ENCODE data around the gene TMEM132D.

Gene TMEM132D

GRCh38 chr12:129605666-129606065 is 298.2 kb downstream of the TMEM132D start:
- no peaks in the 10 kb centered on the region for H3K4me1 ChIP-seq (ENCODE audit: control insufficient read depth, insufficient read depth, low read length)
- no peak overlapping the region for H3K9ac ChIP-seq (ENCODE audit: low read length in 2 of 2)
- H3K4me3 ChIP-seq (ENCODE audit: low read length in 2 of 2) = no peak overlapping the region
- no peaks in the 10 kb centered on the region for H3K27me3 ChIP-seq (ENCODE audit: control insufficient read depth in 1 of 2, insufficient read depth in 2 of 2, low read length in 2 of 2)
- no peaks in the 10 kb centered on the region for H3K36me3 ChIP-seq (ENCODE audit: control insufficient read depth in 2 of 2, insufficient read depth in 2 of 2, low read length in 2 of 2)
- no peak overlapping the region for H3K27ac ChIP-seq (ENCODE audit: low read length)
- H3K9me3 ChIP-seq (ENCODE audit: control insufficient read depth in 2 of 2, low read length in 2 of 2) = peaks cover 0 to 2% of the 10 kb centered on the region in 2 donors

DNA sequence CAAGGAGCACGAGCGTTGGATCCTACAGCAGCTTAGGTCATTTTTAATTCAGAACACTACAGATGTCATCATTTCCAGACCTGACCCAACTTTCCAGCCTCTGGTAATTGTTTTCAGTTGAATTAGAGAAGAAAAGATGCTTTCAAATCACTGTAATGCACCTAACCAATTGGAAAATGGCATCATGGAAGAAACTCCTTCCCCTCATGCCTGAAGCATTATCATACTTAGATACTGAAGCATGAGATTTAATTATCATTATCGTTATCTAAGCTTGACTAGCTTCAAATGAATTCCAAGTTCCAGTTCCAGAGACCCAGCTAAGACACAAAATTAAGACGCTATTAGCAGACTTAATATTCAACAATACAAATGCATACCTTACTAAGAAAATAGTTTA is 299.3 kb downstream of the TMEM132D start:
- Histone ChIP-seq H3K27me3 (ENCODE audit: control insufficient read depth in 1 of 2, insufficient read depth in 2 of 2, low read length in 2 of 2) (no peaks in the 10 kb centered on the region), H3K36me3 (ENCODE audit: control insufficient read depth in 2 of 2, insufficient read depth in 2 of 2, low read length in 2 of 2) (no peaks in the 10 kb centered on the region), H3K27ac (ENCODE audit: low read length) (no peak overlapping the region), H3K9me3 (ENCODE audit: control insufficient read depth in 2 of 2, low read length in 2 of 2) (peaks cover 3% of the 10 kb centered on the region in 2 donors), H3K9ac (ENCODE audit: low read length in 2 of 2) (no peak overlapping the region), H3K4me3 (ENCODE audit: low read length in 2 of 2) (no peak overlapping the region), H3K4me1 (ENCODE audit: control insufficient read depth, insufficient read depth, low read length) (no peaks in the 10 kb centered on the region)

- no peak overlapping the region for H3K4me3 ChIP-seq (ENCODE audit: low read length in 2 of 2)
- H3K9ac ChIP-seq (ENCODE audit: low read length in 2 of 2) = no peak overlapping the region
- H3K4me1 ChIP-seq (ENCODE audit: control insufficient read depth, insufficient read depth, low read length) = no peaks in the 10 kb centered on the region
- H3K9me3 ChIP-seq (ENCODE audit: control insufficient read depth in 2 of 2, low read length in 2 of 2) = peaks cover 3% of the 10 kb centered on the region in 2 donors
- H3K36me3 ChIP-seq (ENCODE audit: control insufficient read depth in 2 of 2, insufficient read depth in 2 of 2, low read length in 2 of 2) = no peaks in the 10 kb centered on the region
- H3K27ac ChIP-seq (ENCODE audit: low read length) = no peak overlapping the region
- H3K27me3 ChIP-seq (ENCODE audit: control insufficient read depth in 1 of 2, insufficient read depth in 2 of 2, low read length in 2 of 2) = no peaks in the 10 kb centered on the region
Observed at GRCh38 chr12:129599406-129599805, 304.4 kb downstream of the TMEM132D start.

GRCh38 chr12:129594098-129594497 is 309.7 kb downstream of the TMEM132D start:
- no peak overlapping the region for H3K9ac ChIP-seq (ENCODE audit: low read length in 2 of 2)
- H3K27ac ChIP-seq (ENCODE audit: low read length) = no peak overlapping the region
- H3K4me1 ChIP-seq (ENCODE audit: control insufficient read depth, insufficient read depth, low read length) = no peaks in the 10 kb centered on the region
- no peaks in the 10 kb centered on the region for H3K9me3 ChIP-seq (ENCODE audit: control insufficient read depth in 2 of 2, low read length in 2 of 2)
- no peaks in the 10 kb centered on the region for H3K36me3 ChIP-seq (ENCODE audit: control insufficient read depth in 2 of 2, insufficient read depth in 2 of 2, low read length in 2 of 2)
- H3K4me3 ChIP-seq (ENCODE audit: low read length in 2 of 2) = no peak overlapping the region
- H3K27me3 ChIP-seq (ENCODE audit: control insufficient read depth in 1 of 2, insufficient read depth in 2 of 2, low read length in 2 of 2) = no peaks in the 10 kb centered on the region

DNA sequence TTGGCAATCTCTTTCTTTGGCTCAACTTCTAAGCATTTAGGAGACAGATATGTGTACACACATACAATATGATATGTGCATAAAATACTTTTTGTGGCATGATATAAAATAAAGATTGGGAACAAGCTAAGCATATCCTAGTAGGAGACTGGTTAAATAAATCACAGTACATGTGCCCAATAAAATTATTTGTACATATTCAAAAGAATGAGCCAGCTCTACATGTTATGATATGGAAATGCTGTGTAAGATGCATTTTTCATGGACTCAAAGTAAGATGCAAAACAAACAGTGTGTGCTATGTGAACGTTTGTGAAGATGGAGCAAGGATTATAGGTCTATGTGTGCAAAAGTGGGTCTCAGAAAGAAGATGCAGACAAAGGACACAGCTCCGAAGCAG is 311.4 kb downstream of the TMEM132D start:
- H3K9ac ChIP-seq (ENCODE audit: low read length in 2 of 2) = no peak overlapping the region
- H3K36me3 ChIP-seq (ENCODE audit: control insufficient read depth in 2 of 2, insufficient read depth in 2 of 2, low read length in 2 of 2) = no peaks in the 10 kb centered on the region
- peaks cover 0 to 4% of the 10 kb centered on the region in 2 donors for H3K9me3 ChIP-seq (ENCODE audit: control insufficient read depth in 2 of 2, low read length in 2 of 2)

DNA sequence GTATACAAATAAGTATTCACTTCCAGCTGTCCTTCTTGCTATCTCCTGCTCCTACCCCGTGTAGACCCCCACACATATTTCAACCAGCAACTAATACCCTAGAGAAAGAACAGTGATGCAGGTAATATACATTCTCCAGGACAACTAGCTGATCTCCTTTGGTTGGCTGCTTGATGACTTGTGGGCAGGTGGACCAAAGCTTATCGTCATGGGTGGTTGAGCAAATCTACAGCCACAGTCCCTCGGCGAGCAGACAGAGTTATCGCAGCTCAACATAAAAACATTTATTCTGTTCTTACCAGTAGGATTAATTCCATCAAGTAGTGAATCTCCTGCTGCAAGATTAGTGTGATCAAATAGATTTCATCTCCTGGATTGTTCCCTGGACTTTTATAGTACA is 314.3 kb downstream of the TMEM132D start:
- Histone ChIP-seq H3K9me3 (ENCODE audit: control insufficient read depth in 2 of 2, low read length in 2 of 2) (peaks cover 0 to 13% of the 10 kb centered on the region in 2 donors), H3K27ac (ENCODE audit: low read length) (no peak overlapping the region), H3K27me3 (ENCODE audit: control insufficient read depth in 1 of 2, insufficient read depth in 2 of 2, low read length in 2 of 2) (no peaks in the 10 kb centered on the region)

More for the DNA sequence above, 311.4 kb downstream of the TMEM132D start:
- Histone ChIP-seq H3K27me3 (ENCODE audit: control insufficient read depth in 1 of 2, insufficient read depth in 2 of 2, low read length in 2 of 2) (no peaks in the 10 kb centered on the region), H3K4me3 (ENCODE audit: low read length in 2 of 2) (no peak overlapping the region), H3K27ac (ENCODE audit: low read length) (no peak overlapping the region), H3K4me1 (ENCODE audit: control insufficient read depth, insufficient read depth, low read length) (no peaks in the 10 kb centered on the region)

GRCh38 chr12:129588142-129588541 is 315.7 kb downstream of the TMEM132D start:
- no peaks in the 10 kb centered on the region for H3K36me3 ChIP-seq (ENCODE audit: control insufficient read depth in 2 of 2, insufficient read depth in 2 of 2, low read length in 2 of 2)
- H3K4me1 ChIP-seq (ENCODE audit: control insufficient read depth, insufficient read depth, low read length) = no peaks in the 10 kb centered on the region
- H3K4me3 ChIP-seq (ENCODE audit: low read length in 2 of 2) = no peak overlapping the region
- H3K9me3 ChIP-seq (ENCODE audit: control insufficient read depth in 2 of 2, low read length in 2 of 2) = peaks cover 0 to 13% of the 10 kb centered on the region in 2 donors
- H3K27ac ChIP-seq (ENCODE audit: low read length) = no peak overlapping the region
- no peaks in the 10 kb centered on the region for H3K27me3 ChIP-seq (ENCODE audit: control insufficient read depth in 1 of 2, insufficient read depth in 2 of 2, low read length in 2 of 2)
- no peak overlapping the region for H3K9ac ChIP-seq (ENCODE audit: low read length in 2 of 2)

More for the DNA sequence above, 314.3 kb downstream of the TMEM132D start:
- Histone ChIP-seq H3K4me3 (ENCODE audit: low read length in 2 of 2) (no peak overlapping the region), H3K36me3 (ENCODE audit: control insufficient read depth in 2 of 2, insufficient read depth in 2 of 2, low read length in 2 of 2) (no peaks in the 10 kb centered on the region), H3K9ac (ENCODE audit: low read length in 2 of 2) (no peak overlapping the region), H3K4me1 (ENCODE audit: control insufficient read depth, insufficient read depth, low read length) (no peaks in the 10 kb centered on the region)

- Histone ChIP-seq H3K9me3 (ENCODE audit: control insufficient read depth in 2 of 2, low read length in 2 of 2) (peaks cover 0 to 14% of the 10 kb centered on the region in 2 donors), H3K4me1 (ENCODE audit: control insufficient read depth, insufficient read depth, low read length) (no peaks in the 10 kb centered on the region), H3K27ac (ENCODE audit: low read length) (no peak overlapping the region), H3K27me3 (ENCODE audit: control insufficient read depth in 1 of 2, insufficient read depth in 2 of 2, low read length in 2 of 2) (no peaks in the 10 kb centered on the region), H3K9ac (ENCODE audit: low read length in 2 of 2) (no peak overlapping the region), H3K4me3 (ENCODE audit: low read length in 2 of 2) (no peak overlapping the region), H3K36me3 (ENCODE audit: control insufficient read depth in 2 of 2, insufficient read depth in 2 of 2, low read length in 2 of 2) (no peaks in the 10 kb centered on the region)
Observed at GRCh38 chr12:129585296-129585695, 318.5 kb downstream of the TMEM132D start.

- H3K9me3 ChIP-seq (ENCODE audit: control insufficient read depth in 2 of 2, low read length in 2 of 2) = peaks cover 7 to 9% of the 10 kb centered on the region in 2 donors
- no peaks in the 10 kb centered on the region for H3K4me1 ChIP-seq (ENCODE audit: control insufficient read depth, insufficient read depth, low read length)
- no peak overlapping the region for H3K27ac ChIP-seq (ENCODE audit: low read length)
- no peak overlapping the region for H3K4me3 ChIP-seq (ENCODE audit: low read length in 2 of 2)
- H3K27me3 ChIP-seq (ENCODE audit: control insufficient read depth in 1 of 2, insufficient read depth in 2 of 2, low read length in 2 of 2) = no peaks in the 10 kb centered on the region
- no peaks in the 10 kb centered on the region for H3K36me3 ChIP-seq (ENCODE audit: control insufficient read depth in 2 of 2, insufficient read depth in 2 of 2, low read length in 2 of 2)
- no peak overlapping the region for H3K9ac ChIP-seq (ENCODE audit: low read length in 2 of 2)
Observed at GRCh38 chr12:129579879-129580278, 323.9 kb downstream of the TMEM132D start.

DNA sequence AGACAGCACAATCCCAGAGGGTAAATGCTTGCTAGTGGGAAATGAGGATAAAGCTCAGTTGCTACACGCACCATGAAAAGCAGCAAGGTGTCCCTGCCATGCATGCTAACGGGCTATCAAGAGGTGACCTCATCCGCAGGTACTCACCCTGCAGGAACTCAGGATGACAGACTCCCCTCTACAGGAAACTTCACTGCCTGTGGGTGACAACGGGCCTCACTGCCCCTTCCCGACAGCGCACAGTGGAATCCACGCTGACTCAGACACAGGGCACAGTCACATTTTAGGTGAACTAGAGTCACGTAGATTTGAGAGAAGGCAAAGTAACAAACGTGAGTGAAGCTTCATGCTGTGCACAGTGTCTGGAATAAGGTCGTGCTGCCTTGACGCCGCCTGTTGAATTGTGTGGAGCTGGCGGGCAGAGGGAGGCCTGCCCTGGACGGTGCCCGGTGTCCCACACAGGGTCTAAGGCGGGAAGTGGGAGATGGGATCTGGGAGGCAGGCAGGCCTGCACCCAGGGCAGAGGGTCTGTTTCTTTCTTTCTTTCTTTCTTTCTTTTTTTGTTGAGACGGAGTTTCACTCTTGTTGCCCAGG is 331.8 kb downstream of the TMEM132D start:
- H3K4me1 ChIP-seq (ENCODE audit: control insufficient read depth, insufficient read depth, low read length) = no peaks in the 10 kb centered on the region
- H3K27ac ChIP-seq (ENCODE audit: low read length) = no peak overlapping the region
- H3K27me3 ChIP-seq (ENCODE audit: control insufficient read depth in 1 of 2, insufficient read depth in 2 of 2, low read length in 2 of 2) = no peaks in the 10 kb centered on the region
- no peaks in the 10 kb centered on the region for H3K36me3 ChIP-seq (ENCODE audit: control insufficient read depth in 2 of 2, insufficient read depth in 2 of 2, low read length in 2 of 2)
- no peak overlapping the region for H3K4me3 ChIP-seq (ENCODE audit: low read length in 2 of 2)
- no peaks in the 10 kb centered on the region for H3K9me3 ChIP-seq (ENCODE audit: control insufficient read depth in 2 of 2, low read length in 2 of 2)
- no peak overlapping the region for H3K9ac ChIP-seq (ENCODE audit: low read length in 2 of 2)

DNA sequence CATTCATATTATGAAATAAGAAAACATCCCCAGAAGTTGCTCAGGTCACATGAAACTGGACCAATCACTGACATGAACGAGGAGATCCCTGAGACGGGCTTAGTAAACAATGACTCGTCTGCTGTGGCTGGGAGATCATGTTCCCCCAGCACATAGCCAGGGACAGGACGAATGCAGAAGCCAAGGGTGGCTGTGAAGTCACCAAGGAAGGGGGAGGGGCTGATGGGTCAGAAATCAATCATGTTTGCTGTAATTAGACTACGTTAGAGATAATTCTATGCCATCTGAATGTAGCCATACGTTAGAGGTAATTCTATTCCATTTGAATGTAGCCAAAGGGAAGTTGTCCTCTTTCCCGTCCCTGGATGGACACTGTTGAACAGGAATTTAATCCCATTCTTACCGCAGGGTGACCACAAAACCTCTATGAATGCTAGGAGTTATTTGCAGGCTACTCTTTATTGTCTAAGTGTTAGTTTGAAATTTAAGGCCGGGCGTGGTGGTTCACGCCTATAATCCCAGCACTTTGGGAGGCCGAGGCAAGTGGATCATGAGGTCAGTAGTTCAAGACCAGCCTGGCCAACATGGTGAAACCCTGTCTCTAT is 332.9 kb downstream of the TMEM132D start:
- no peaks in the 10 kb centered on the region for H3K27me3 ChIP-seq (ENCODE audit: control insufficient read depth in 1 of 2, insufficient read depth in 2 of 2, low read length in 2 of 2)
- H3K4me3 ChIP-seq (ENCODE audit: low read length in 2 of 2) = no peak overlapping the region
- no peaks in the 10 kb centered on the region for H3K4me1 ChIP-seq (ENCODE audit: control insufficient read depth, insufficient read depth, low read length)
- H3K36me3 ChIP-seq (ENCODE audit: control insufficient read depth in 2 of 2, insufficient read depth in 2 of 2, low read length in 2 of 2) = no peaks in the 10 kb centered on the region
- H3K9ac ChIP-seq (ENCODE audit: low read length in 2 of 2) = no peak overlapping the region
- H3K27ac ChIP-seq (ENCODE audit: low read length) = no peak overlapping the region
- no peaks in the 10 kb centered on the region for H3K9me3 ChIP-seq (ENCODE audit: control insufficient read depth in 2 of 2, low read length in 2 of 2)
